Esophagus squamous epithelium (tissue), 4 donors: ENCODE measurements around the gene SHISA8.

ENCODE experiments used
- CTCF ChIP-seq, 6 experiments: fragments of 450-650 bp in 4 of 6; fragments of 200-600 bp in 2 of 6; sonication (generic) in 2 of 6; IDR thresholded peaks; one replicate each; pipeline ENCODE4 v1.5.1; 2016 to 2019; ENCODE audit warnings: antibody characterized with exemption in 6 of 6, mild to moderate bottlenecking in 4 of 6, moderate library complexity in 4 of 6
- POLR2A ChIP-seq, 4 donors: fragments of 450-650 bp; IDR thresholded peaks; one replicate each; pipeline ENCODE4 v1.6.1; 2017; ENCODE audit warnings: antibody characterized with exemption in 4 of 4, mild to moderate bottlenecking in 4 of 4, moderate library complexity in 3 of 4

- no peak for TF ChIP-seq CTCF (IDR thresholded peaks at IDR 0.05)
- TF ChIP-seq POLR2A (IDR thresholded peaks at IDR 0.05) = no peak
These were observed 16.2 kb downstream of the SHISA8 start for GRCh38 chr22:41898645-41899044.
